Fibroblast of mammary gland (primary cell): ENCODE data around the gene PTPN6.

ENCODE experiments used
- DNase-seq: peaks from one replicate; pipeline ENCODE4 v3.0.0-alpha.2; 2010; ENCODE audit warnings: low read depth
- H3K4me3 ChIP-seq: 2 replicates; pipeline ENCODE4 v1.5.1; 2011; ENCODE audit warnings: low read depth, mild to moderate bottlenecking, low read length, moderate library complexity; ENCODE audit not compliant: control insufficient read depth
- CTCF ChIP-seq: conservative IDR thresholded peaks from 2 replicates; pipeline ENCODE4 v1.5.1; 2011; ENCODE audit warnings: low read depth, low read length, inconsistent platforms; ENCODE audit not compliant: control insufficient read depth, insufficient read depth

The PTPN6 gene

DNA sequence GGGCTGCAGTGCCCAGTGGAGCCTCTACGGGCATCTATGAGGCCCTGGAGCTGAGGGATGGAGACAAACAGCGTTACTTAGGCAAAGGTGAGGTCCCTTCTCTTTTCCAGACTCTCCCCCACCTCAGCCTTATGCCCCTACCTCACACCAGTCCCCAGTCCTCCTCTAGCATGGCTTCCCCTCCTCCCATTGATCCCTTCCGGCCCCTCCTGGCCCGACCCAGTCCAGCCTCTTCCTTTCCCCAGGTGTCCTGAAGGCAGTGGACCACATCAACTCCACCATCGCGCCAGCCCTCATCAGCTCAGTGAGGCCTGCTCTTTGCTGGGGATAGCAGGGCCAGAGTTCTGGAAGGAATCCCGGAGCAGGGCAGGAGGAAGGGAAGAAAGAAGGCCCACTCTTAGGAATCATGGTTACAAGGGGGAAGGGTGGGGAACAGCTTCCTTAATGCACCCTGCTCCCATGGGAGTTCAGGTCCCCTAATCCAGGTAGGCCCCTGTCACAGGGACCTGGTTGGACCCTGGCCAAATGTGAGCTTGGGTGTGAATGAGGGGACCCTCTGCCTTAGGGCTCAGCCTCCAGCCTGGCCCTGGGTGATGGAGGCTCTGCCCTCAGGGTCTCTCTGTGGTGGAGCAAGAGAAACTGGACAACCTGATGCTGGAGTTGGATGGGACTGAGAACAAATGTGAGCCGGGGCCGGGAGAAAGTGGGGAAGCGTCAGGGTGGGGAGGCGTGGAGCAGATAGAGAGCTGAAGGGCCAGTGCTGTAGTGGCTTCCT lies 34.5 kb upstream of the PTPN6 start:
- no peak overlapping the region for H3K4me3 ChIP-seq
- no peak for DNase-seq
- TF ChIP-seq CTCF, result no peak

DNA sequence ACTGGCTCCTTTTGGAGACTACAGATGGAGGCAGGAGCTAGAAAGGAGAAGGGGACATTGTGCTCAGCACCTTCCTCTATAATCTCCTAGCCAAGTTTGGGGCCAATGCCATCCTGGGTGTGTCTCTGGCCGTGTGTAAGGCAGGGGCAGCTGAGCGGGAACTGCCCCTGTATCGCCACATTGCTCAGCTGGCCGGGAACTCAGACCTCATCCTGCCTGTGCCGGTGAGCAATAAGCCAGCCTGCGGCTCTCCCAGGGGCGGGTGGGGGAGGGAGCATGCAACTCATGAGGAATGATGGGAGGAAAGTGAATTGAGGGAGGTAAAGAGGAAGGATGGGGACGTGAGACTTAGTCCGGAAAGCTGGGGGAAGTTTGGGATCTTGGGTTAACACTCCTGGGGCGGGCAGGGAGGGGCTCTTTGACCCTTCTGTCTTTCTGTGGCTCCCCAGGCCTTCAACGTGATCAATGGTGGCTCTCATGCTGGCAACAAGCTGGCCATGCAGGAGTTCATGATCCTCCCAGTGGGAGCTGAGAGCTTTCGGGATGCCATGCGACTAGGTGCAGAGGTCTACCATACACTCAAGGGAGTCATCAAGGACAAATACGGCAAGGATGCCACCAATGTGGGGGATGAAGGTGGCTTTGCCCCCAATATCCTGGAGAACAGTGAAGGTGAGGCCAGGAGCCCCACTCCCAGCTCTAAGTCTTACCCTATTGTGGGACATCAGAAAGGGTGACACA lies 33.5 kb upstream of the PTPN6 start:
- H3K4me3 ChIP-seq, result no peak overlapping the region
- DNase-seq, result peak; percentile 47
- no peak for TF ChIP-seq CTCF

- DNase-seq, result no peak
- TF ChIP-seq CTCF, result no peak
- H3K4me3 ChIP-seq, result no peak overlapping the region
These were observed 31.6 kb upstream of the PTPN6 start for GRCh38 chr12:6919588-6919987.

DNA sequence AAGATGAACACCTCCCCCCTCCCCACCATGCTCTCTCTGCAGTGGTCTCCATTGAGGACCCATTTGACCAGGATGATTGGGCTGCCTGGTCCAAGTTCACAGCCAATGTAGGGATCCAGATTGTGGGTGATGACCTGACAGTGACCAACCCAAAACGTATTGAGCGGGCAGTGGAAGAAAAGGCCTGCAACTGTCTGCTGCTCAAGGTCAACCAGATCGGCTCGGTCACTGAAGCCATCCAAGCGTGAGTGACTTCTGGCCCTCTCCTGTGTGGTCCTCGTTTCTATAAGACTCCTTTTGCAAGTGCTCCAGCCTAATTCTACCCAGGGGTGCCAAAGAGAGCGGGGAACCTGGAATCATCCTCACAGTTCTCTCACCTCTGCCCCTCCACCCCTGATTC lies 29.6 kb upstream of the PTPN6 start:
- TF ChIP-seq CTCF, result no peak
- no peak for DNase-seq
- H3K4me3 ChIP-seq, result no peak overlapping the region

GRCh38 chr12:6921996-6922946 lies 28.9 kb upstream of the PTPN6 start:
- no peak for DNase-seq
- no peak overlapping the region for H3K4me3 ChIP-seq
- TF ChIP-seq CTCF, result no peak

GRCh38 chr12:6923003-6923732 lies 28.0 kb upstream of the PTPN6 start:
- TF ChIP-seq CTCF, result no peak
- H3K4me3 ChIP-seq, result no peak overlapping the region
- DNase-seq, result no peak
